Neural cell (in vitro differentiated cells): Measurements from ENCODE around the gene MOB2.

Experiments used
- CTCF ChIP-seq: fragments of 450-650 bp; IDR thresholded peaks from 2 replicates; pipeline ENCODE4 v1.5.1; 2014; ENCODE audit warnings: antibody characterized with exemption, mild to moderate bottlenecking, moderate library complexity; ENCODE audit not compliant: poor library complexity, severe bottlenecking
- EZH2 ChIP-seq: fragments of 200-600, 300-800 bp; shearing (Covaris generic), sonication (generic); IDR thresholded peaks from 2 replicates; pipeline ENCODE4 v1.6.1; 2014; ENCODE audit warnings: antibody characterized with exemption, low read length, borderline replicate concordance, mild to moderate bottlenecking; ENCODE audit not compliant: insufficient read depth, poor library complexity, severe bottlenecking
- REST ChIP-seq: IDR thresholded peaks from 2 replicates; pipeline ENCODE4 v1.6.1; 2012; ENCODE audit warnings: borderline replicate concordance

- TF ChIP-seq EZH2: no peak
- TF ChIP-seq REST: no peak
- TF ChIP-seq CTCF: no peak
Measured at GRCh38 chr11:1531449-1532013, 45.0 kb upstream of the MOB2 start.
